ENCODE measurements around the gene FKBP10. TPM values are rescaled to one million over a fixed set of nuclear protein-coding genes. Genes with fewer than 3 reads are reported as not detected.

Gene FKBP10
- total RNA-seq, 1 experiment from 2014 or later = 271 TPM

Other genes starting within 250 kb of the FKBP10 start
- not detected in 2 replicates for gene KRT9, start 240.9 kb upstream of the FKBP10 start, total RNA-seq (2014; rRNA removed)
- not detected in 2 replicates for gene KRT14, start 226.1 kb upstream of the FKBP10 start, total RNA-seq (2014; rRNA removed)
- gene KRT16, start 200.2 kb upstream of the FKBP10 start, total RNA-seq (2014; rRNA removed) = not detected in 2 replicates
- gene KRT17, start 188.4 kb upstream of the FKBP10 start, total RNA-seq (2014; rRNA removed) = 6.9 and 11.0 TPM in 2 replicates
- gene EIF1, start 124.1 kb upstream of the FKBP10 start, total RNA-seq (2014; rRNA removed) = 56.9 and 63.7 TPM in 2 replicates
- not detected in 2 replicates for gene GAST, start 100.7 kb upstream of the FKBP10 start, total RNA-seq (2014; rRNA removed)
- under 0.01 TPM in 1 of 2 replicates, not detected in the other for gene HAP1, start 78.4 kb upstream of the FKBP10 start, total RNA-seq (2014; rRNA removed)
- not detected in 2 replicates for gene JUP, start 26.3 kb upstream of the FKBP10 start, total RNA-seq (2014; rRNA removed)
- gene P3H4, start 1.1 kb upstream of the FKBP10 start, total RNA-seq (2014; rRNA removed) = 46.0 and 49.1 TPM in 2 replicates
- 74.1 and 101 TPM in 2 replicates for gene NT5C3B, start 23.2 kb downstream of the FKBP10 start, total RNA-seq (2014; rRNA removed)
- gene KLHL10, start 24.8 kb downstream of the FKBP10 start, total RNA-seq (2014; rRNA removed) = not detected in 2 replicates
- gene KLHL11, start 52.4 kb downstream of the FKBP10 start, total RNA-seq (2014; rRNA removed) = 21.8 and 22.5 TPM in 2 replicates
- gene ACLY, start 105.9 kb downstream of the FKBP10 start, total RNA-seq (2014; rRNA removed) = 181 and 184 TPM in 2 replicates
- gene ODAD4, start 117.6 kb downstream of the FKBP10 start, total RNA-seq (2014; rRNA removed) = 0.19 and 0.86 TPM in 2 replicates
- gene CNP, start 153.8 kb downstream of the FKBP10 start, total RNA-seq (2014; rRNA removed) = 61.6 and 75.1 TPM in 2 replicates
- 67.5 and 83.1 TPM in 2 replicates for gene DNAJC7, start 204.4 kb downstream of the FKBP10 start, total RNA-seq (2014; rRNA removed)
- 41.2 and 48.5 TPM in 2 replicates for gene NKIRAS2, start 207.1 kb downstream of the FKBP10 start, total RNA-seq (2014; rRNA removed)
- gene C17orf113, start 237.6 kb downstream of the FKBP10 start, total RNA-seq (2014; rRNA removed) = 0.29 TPM in 1 of 2 replicates, not detected in the other